ENCODE measurements around the gene RBM39.
"Not testable (repeated sequence)": the region's sequence is repeated elsewhere in the genome, so short reads cannot be mapped to it uniquely, and the experiment has no call there.

DNA sequence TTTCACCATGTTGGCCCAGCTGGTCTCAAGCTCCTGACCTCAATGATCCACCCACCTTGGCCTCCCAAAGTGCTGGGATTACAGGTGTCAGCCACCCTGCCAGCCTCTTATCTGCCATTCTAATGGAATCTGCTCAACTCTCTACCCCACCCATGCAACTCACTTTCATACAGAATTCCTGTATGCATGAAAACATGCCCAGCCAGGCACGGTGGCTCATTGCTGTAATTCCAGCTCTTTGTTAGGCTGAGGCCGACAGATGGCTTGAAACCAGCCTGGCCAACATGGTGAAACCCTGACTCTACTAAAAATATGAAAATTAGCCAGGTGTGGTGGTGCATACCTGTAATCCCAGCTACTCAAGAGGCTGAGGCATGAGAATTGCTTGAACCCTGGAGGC, 22.9 kb upstream of the RBM39 start:
- TF ChIP-seq EGR1 (IDR thresholded peaks at IDR 0.05; ENCODE audit: borderline replicate concordance, low read depth, low read length); TBP (IDR thresholded peaks at IDR 0.05; ENCODE audit: low read depth, low read length); YY1 (IDR thresholded peaks at IDR 0.05; ENCODE audit: low read depth, low read length); RNF2 (IDR thresholded peaks at IDR 0.05; ENCODE audit: borderline replicate concordance, low read depth, low read length, missing control alignments, poor library complexity, severe bottlenecking); TCF12 (IDR thresholded peaks at IDR 0.05; ENCODE audit: low read depth, low read length); EP300 (IDR thresholded peaks at IDR 0.05; ENCODE audit: borderline replicate concordance in 1 of 2, low read depth in 2 of 2, low read length in 2 of 2); TAF1 (IDR thresholded peaks at IDR 0.05; ENCODE audit: low read depth, low read length); POLR2A (IDR thresholded peaks at IDR 0.05; ENCODE audit: control extremely low read depth in 1 of 2, low read depth in 2 of 2, low read length in 2 of 2); POLR2AphosphoS5 (IDR thresholded peaks at IDR 0.05; ENCODE audit: low read depth, low read length): not testable (repeated sequence)
- TF ChIP-seq, protein P1, sequence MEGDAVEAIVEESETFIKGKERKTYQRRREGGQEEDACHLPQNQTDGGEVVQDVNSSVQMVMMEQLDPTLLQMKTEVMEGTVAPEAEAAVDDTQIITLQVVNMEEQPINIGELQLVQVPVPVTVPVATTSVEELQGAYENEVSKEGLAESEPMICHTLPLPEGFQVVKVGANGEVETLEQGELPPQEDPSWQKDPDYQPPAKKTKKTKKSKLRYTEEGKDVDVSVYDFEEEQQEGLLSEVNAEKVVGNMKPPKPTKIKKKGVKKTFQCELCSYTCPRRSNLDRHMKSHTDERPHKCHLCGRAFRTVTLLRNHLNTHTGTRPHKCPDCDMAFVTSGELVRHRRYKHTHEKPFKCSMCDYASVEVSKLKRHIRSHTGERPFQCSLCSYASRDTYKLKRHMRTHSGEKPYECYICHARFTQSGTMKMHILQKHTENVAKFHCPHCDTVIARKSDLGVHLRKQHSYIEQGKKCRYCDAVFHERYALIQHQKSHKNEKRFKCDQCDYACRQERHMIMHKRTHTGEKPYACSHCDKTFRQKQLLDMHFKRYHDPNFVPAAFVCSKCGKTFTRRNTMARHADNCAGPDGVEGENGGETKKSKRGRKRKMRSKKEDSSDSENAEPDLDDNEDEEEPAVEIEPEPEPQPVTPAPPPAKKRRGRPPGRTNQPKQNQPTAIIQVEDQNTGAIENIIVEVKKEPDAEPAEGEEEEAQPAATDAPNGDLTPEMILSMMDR (IDR thresholded peaks at IDR 0.05; ENCODE audit: control extremely low read depth in 1 of 3, insufficient read depth in 1 of 3, low read depth in 1 of 3, low read length in 3 of 3): not testable (repeated sequence)
